Kidney (tissue), 14 donors: ENCODE data around the gene TMEM45A. TPM values are rescaled to one million over a fixed set of nuclear protein-coding genes. Genes with fewer than 3 reads are reported as not detected.

Source experiments
- DNase-seq, 5 donors: peaks; one replicate each; pipeline ENCODE4 v3.0.0-alpha.2; 2013 to 2020
- FAIRE-seq: peaks from 2 replicates; lab custom pipeline; 2012; peaks lifted over from hg19 to GRCh38; lab: Jason Lieb, UNC
- H3K27ac ChIP-seq, 2 donors: one replicate each; pipeline ENCODE4 v1.7.0; 2013; ENCODE audit warnings: low read depth in 2 of 2, low read length in 2 of 2, inconsistent platforms in 1 of 2
- H3K27me3 ChIP-seq: one replicate; pipeline ENCODE4 v1.7.1; 2013; ENCODE audit warnings: low read length, inconsistent platforms; ENCODE audit not compliant: control insufficient read depth, insufficient read depth
- H3K36me3 ChIP-seq, 3 donors: one replicate each; pipeline versions ENCODE4 v1.7.0 to v1.7.1; 2013; ENCODE audit warnings: low read length in 3 of 3, control low read depth in 1 of 3, inconsistent platforms in 1 of 3; ENCODE audit not compliant: insufficient read depth in 3 of 3, control insufficient read depth in 2 of 3
- H3K4me1 ChIP-seq, 3 donors: one replicate each; pipeline versions ENCODE4 v1.7.0 to v1.7.1; 2013; ENCODE audit warnings: low read length in 3 of 3, inconsistent platforms in 1 of 3, low read depth in 1 of 3; ENCODE audit not compliant: control insufficient read depth in 2 of 3, insufficient read depth in 2 of 3
- H3K4me3 ChIP-seq, 3 donors: one replicate each; pipeline versions ENCODE4 v1.7.0 to v1.8.1; 2013; ENCODE audit warnings: low read length in 3 of 3, control low read depth in 1 of 3, inconsistent platforms in 1 of 3
- H3K9ac ChIP-seq, 3 donors: one replicate each; pipeline versions ENCODE4 v1.7.0 to v1.7.1; 2013; ENCODE audit warnings: low read length in 3 of 3, control low read depth in 1 of 3, inconsistent platforms in 1 of 3
- H3K9me3 ChIP-seq, 3 donors: one replicate each; pipeline versions ENCODE4 v1.7.0 to v1.7.1; 2013; ENCODE audit warnings: low read length in 3 of 3, control low read depth in 1 of 3, inconsistent platforms in 1 of 3; ENCODE audit not compliant: control insufficient read depth in 2 of 3, insufficient read depth in 1 of 3
- intact Hi-C: fragments of 100-400 bp; cut with DNase I; formaldehyde crosslinking; loops from one replicate; pipeline ENCODE4 v1.11.1; 2022
- polyA plus RNA-seq: library from polyadenylated mRNA; stranded (reverse); fragments of 350-450 nt; fragmentation: Illumina TruSeq; extraction: RNeasy Lipid Tissue Mini Kit (QIAGEN cat#74804); gene quantifications from one replicate; pipeline ENCODE4 v1.2.3, GENCODE V29; 2014; ENCODE audit warnings: low read depth, low replicate concordance; ENCODE audit not compliant: insufficient read depth
- total RNA-seq: library from RNA; stranded (reverse); fragmentation: NEBNext Ultra II Directional; extraction: Animal tissue kit (Norgen Biotek cat#: 25700); gene quantifications from one replicate; pipeline ENCODE4 v1.2.1, GENCODE V29; 2021
- TF ChIP-seq, protein P1 (sequence below): IDR thresholded peaks from 3 replicates; pipeline ENCODE4 v1.5.1; 2012; ENCODE audit warnings: mild to moderate bottlenecking, moderate library complexity, borderline replicate concordance; ENCODE audit not compliant: insufficient read depth; ENCODE audit errors: extremely low read depth
- donor health status: control.
- donor health status: control.
- donor health status: control.
- donor health status: control.
- donor health status: control.
- donor health status: DM: yes; HTN: yes; CAD: no.
- donor health status: Normal renal cell carcinoma (clear cell type).

TMEM45A gene
- total and polyA plus RNA-seq, 2 donors from 2014 or later: 3.4 to 4.6 TPM

- FAIRE-seq: no peak
- Histone ChIP-seq H3K27ac (no peak overlapping the region), H3K9me3 (no peaks in the 10 kb centered on the region), H3K27me3 (no peaks in the 10 kb centered on the region), H3K4me3 (no peak overlapping the region), H3K4me1 (no peaks in the 10 kb centered on the region), H3K36me3 (no peaks in the 10 kb centered on the region), H3K9ac (no peak overlapping the region)
- no peak for DNase-seq
- TF ChIP-seq, protein P1, sequence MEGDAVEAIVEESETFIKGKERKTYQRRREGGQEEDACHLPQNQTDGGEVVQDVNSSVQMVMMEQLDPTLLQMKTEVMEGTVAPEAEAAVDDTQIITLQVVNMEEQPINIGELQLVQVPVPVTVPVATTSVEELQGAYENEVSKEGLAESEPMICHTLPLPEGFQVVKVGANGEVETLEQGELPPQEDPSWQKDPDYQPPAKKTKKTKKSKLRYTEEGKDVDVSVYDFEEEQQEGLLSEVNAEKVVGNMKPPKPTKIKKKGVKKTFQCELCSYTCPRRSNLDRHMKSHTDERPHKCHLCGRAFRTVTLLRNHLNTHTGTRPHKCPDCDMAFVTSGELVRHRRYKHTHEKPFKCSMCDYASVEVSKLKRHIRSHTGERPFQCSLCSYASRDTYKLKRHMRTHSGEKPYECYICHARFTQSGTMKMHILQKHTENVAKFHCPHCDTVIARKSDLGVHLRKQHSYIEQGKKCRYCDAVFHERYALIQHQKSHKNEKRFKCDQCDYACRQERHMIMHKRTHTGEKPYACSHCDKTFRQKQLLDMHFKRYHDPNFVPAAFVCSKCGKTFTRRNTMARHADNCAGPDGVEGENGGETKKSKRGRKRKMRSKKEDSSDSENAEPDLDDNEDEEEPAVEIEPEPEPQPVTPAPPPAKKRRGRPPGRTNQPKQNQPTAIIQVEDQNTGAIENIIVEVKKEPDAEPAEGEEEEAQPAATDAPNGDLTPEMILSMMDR: no peak
- intact Hi-C loops: no loop called here
Measured at GRCh38 chr3:100480081-100480480, 12.3 kb upstream of the TMEM45A start.

GRCh38 chr3:100482176-100482575 lies 10.2 kb upstream of the TMEM45A start:
- no peak overlapping the region for H3K27ac ChIP-seq
- intact Hi-C loops: no loop called here
- no peak for FAIRE-seq

DNA sequence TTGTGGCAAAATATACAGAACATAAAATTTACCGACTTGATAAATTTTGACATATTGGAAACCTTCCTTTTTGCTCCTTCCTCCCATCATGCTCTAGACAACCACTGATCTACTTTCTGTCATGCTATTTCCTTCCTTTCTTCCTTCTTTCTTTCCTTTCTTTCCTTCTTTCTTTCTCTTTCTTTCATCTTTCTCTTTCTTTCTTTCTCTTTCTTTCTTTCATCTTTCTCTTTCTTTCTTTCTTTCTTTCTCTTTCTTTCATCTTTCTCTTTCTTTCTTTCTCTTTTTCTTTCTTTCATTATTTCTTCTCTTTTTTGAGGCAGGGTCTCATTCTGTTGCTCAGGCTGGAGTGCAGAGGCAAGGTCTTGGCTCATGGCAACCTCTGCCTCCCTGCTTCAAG lies 8.9 kb upstream of the TMEM45A start:
- intact Hi-C loops: no loop called here
- FAIRE-seq: no peak
- DNase-seq: no peak
- TF ChIP-seq, protein P1: no peak
- H3K4me1 ChIP-seq: no peaks in the 10 kb centered on the region
- no peaks in the 10 kb centered on the region for H3K9me3 ChIP-seq
- no peak overlapping the region for H3K9ac ChIP-seq
- H3K36me3 ChIP-seq: no peaks in the 10 kb centered on the region
- H3K27ac ChIP-seq: no peak overlapping the region
- no peak overlapping the region for H3K4me3 ChIP-seq
- H3K27me3 ChIP-seq: no peaks in the 10 kb centered on the region

More at GRCh38 chr3:100482176-100482575, 10.2 kb upstream of the TMEM45A start:
- Histone ChIP-seq H3K9ac (no peak overlapping the region), H3K4me1 (no peaks in the 10 kb centered on the region), H3K4me3 (no peak overlapping the region), H3K9me3 (no peaks in the 10 kb centered on the region), H3K27me3 (no peaks in the 10 kb centered on the region), H3K36me3 (no peaks in the 10 kb centered on the region)
- no peak for DNase-seq
- TF ChIP-seq, protein P1: no peak

- H3K9me3 ChIP-seq: no peaks in the 10 kb centered on the region
- DNase-seq (no peak), FAIRE-seq (no peak)
- H3K36me3 ChIP-seq: no peaks in the 10 kb centered on the region
- no peak overlapping the region for H3K9ac ChIP-seq
- H3K27me3 ChIP-seq: no peaks in the 10 kb centered on the region
- H3K4me3 ChIP-seq: no peak overlapping the region
- H3K4me1 ChIP-seq: no peaks in the 10 kb centered on the region
- H3K27ac ChIP-seq: no peak overlapping the region
- intact Hi-C loops: no loop called here
- TF ChIP-seq, protein P1: no peak
Measured at GRCh38 chr3:100486808-100487207, 5.6 kb upstream of the TMEM45A start.
